Measurements from ENCODE around the gene TSPAN14. TPM values are rescaled to one million over a fixed set of nuclear protein-coding genes. Genes with fewer than 3 reads are reported as not detected.

Gene TSPAN14
- total and polyA plus RNA-seq, 2 donors (not counting 1 experiment from before 2014, with no cell fraction given), result 12.1 to 50.0 TPM

Other genes starting within 250 kb of the TSPAN14 start
- gene ANXA11, start 248.8 kb upstream of the TSPAN14 start, total RNA-seq, result 83.7 and 124 TPM in 2 replicates
- 206 and 308 TPM in 2 replicates for gene ANXA11, start 248.8 kb upstream of the TSPAN14 start, polyA plus RNA-seq
- gene MAT1A, start 164.7 kb upstream of the TSPAN14 start, total RNA-seq, result not detected in 2 replicates
- not detected in 2 replicates for gene MAT1A, start 164.7 kb upstream of the TSPAN14 start, polyA plus RNA-seq
- gene DYDC1, start 97.6 kb upstream of the TSPAN14 start, total RNA-seq, result not detected in 2 replicates
- gene DYDC1, start 97.6 kb upstream of the TSPAN14 start, polyA plus RNA-seq, result not detected in 2 replicates
- gene DYDC2, start 97.5 kb upstream of the TSPAN14 start, total RNA-seq, result not detected in 2 replicates
- gene DYDC2, start 97.5 kb upstream of the TSPAN14 start, polyA plus RNA-seq, result not detected in 2 replicates
- gene PRXL2A, start 45.8 kb upstream of the TSPAN14 start, total RNA-seq, result 13.9 and 19.2 TPM in 2 replicates
- 1.6 and 2.2 TPM in 2 replicates for gene PRXL2A, start 45.8 kb upstream of the TSPAN14 start, polyA plus RNA-seq
- gene SH2D4B, start 83.6 kb downstream of the TSPAN14 start, total RNA-seq, result not detected in 2 replicates
- not detected in 2 replicates for gene SH2D4B, start 83.6 kb downstream of the TSPAN14 start, polyA plus RNA-seq